ENCODE data around the gene BBX. TPM values are rescaled to one million over a fixed set of nuclear protein-coding genes. Genes with fewer than 3 reads are reported as not detected.
A peak's percentile ranks its signal among the peaks of the same experiment; 100 is the strongest.

The BBX gene
- total and polyA plus RNA-seq, 2 of the 4 experiments (the other 2 are of a cell fraction) = 13.6 to 107 TPM

DNA sequence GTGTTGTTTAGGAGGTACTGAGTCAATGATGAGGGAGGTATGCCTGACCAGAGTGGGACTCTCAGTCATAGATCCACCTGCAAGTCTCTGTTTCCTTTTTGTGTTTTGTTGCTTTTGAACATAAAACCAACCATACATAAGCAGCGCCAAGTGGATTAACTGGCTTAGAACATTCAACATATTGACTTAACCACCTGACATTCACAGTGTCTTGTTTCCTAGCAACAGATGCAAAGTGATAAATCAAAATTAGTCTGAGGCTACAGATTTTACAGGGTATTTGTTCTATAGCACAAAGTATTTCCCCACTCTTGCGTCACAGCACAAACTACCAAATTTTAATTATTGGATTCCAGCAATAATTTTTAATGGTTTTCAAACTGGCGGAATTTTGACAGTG lies 283.8 kb downstream of the BBX start:
- H3K56ac ChIP-seq (ENCODE audit: extremely low read depth, insufficient read depth, low read length) = no peak overlapping the region
- H3K4me1 ChIP-seq (ENCODE audit: control insufficient read depth, insufficient read depth, low read length) = peaks cover 3% of the 10 kb centered on the region; the same call in 1 of the 2 replicates
- no peaks in the 10 kb centered on the region for H3K79me1 ChIP-seq (ENCODE audit: low read depth in 1 of 2, low read length in 2 of 2)
- no peaks in the 10 kb centered on the region for H3K27me3 ChIP-seq (ENCODE audit: control insufficient read depth, insufficient read depth, low read length)
- H3K23ac ChIP-seq (ENCODE audit: low read depth, low read length) = no peak overlapping the region
- peaks cover 21% of the 10 kb centered on the region for H3K36me3 ChIP-seq (ENCODE audit: control insufficient read depth, insufficient read depth, low read length)
- no peak overlapping the region for H2AK5ac ChIP-seq (ENCODE audit: low read depth, low read length)
- H4K91ac ChIP-seq (ENCODE audit: insufficient read depth, low read depth, low read length) = no peak overlapping the region
- in situ Hi-C loops (cut with MboI; ENCODE audit: low sequenced_read_pairs) = no loop called here
- 0 out of 2 replicates have a peak, but pooled peaks cover 4% of the 10 kb centered on the region for H3K9me1 ChIP-seq (ENCODE audit: insufficient read depth, low read length)
- H4K20me1 ChIP-seq (ENCODE audit: insufficient read depth, low read length) = no peaks in the 10 kb centered on the region
- H3K27ac ChIP-seq (ENCODE audit: insufficient read depth, low read length) = no peak overlapping the region
- H2BK5ac ChIP-seq (ENCODE audit: low read depth, low read length, poor library complexity, severe bottlenecking) = no peak overlapping the region
- intact Hi-C loops (cut with micrococcal nuclease) = no loop called here
- no peak overlapping the region for H3K18ac ChIP-seq (ENCODE audit: low read depth, low read length)
- no peak overlapping the region for H2BK20ac ChIP-seq (ENCODE audit: low read depth, low read length)
- H3K4me3 ChIP-seq (ENCODE audit: insufficient read depth, low read depth, low read length) = no peak overlapping the region
- ATAC-seq (ENCODE audit: low read depth) (no peak), DNase-seq (no peak)
- CTCF ChIA-PET = no interaction called here
- H3K14ac ChIP-seq (replicated peaks; ENCODE audit: low read depth, low read length) = no peak overlapping the region
- no peak overlapping the region for H2AK9ac ChIP-seq (replicated peaks; ENCODE audit: low read depth, low read length, poor library complexity)
- no peak overlapping the region for H3K4me2 ChIP-seq (ENCODE audit: low read depth, low read length)
- WGBS, 2 experiments (ENCODE audit: extremely low coverage in 2 of 2, insufficient read length in 1 of 2) = no CpG with 5 or more reads among the region's 3 CpGs
- H3K9me3 ChIP-seq (ENCODE audit: control insufficient read depth, insufficient read depth, low read length) = no peaks in the 10 kb centered on the region
- H2BK120ac ChIP-seq (ENCODE audit: low read depth, low read length) = no peak overlapping the region
- POLR2A ChIA-PET (ENCODE audit: unreplicated experiment) = no interaction called here
- no peak overlapping the region for H3K4ac ChIP-seq (ENCODE audit: low read depth, low read length)
- no peak overlapping the region for H4K8ac ChIP-seq (ENCODE audit: low read depth in 2 of 2, low read length in 2 of 2)
- H3K9ac ChIP-seq (ENCODE audit: low read depth, low read length) = no peak overlapping the region
- TF ChIP-seq MXI1 (IDR thresholded peaks at IDR 0.05; ENCODE audit: borderline replicate concordance, low read depth, low read length) (no peak), NFE2L2 (IDR thresholded peaks at IDR 0.05; ENCODE audit: low read depth, low read length) (no peak), RFX5 (IDR thresholded peaks at IDR 0.05; ENCODE audit: low read depth, low read length) (no peak), MAFK (IDR thresholded peaks at IDR 0.05; ENCODE audit: low read depth, low read length) (no peak), FOS (IDR thresholded peaks at IDR 0.05; ENCODE audit: low read depth, low read length) (no peak), CEBPB (IDR thresholded peaks at IDR 0.05; ENCODE audit: low read depth, low read length) (0 out of 2 replicates have a peak, but pooled peaks have one; percentile 20)
- TF ChIP-seq, protein P1, sequence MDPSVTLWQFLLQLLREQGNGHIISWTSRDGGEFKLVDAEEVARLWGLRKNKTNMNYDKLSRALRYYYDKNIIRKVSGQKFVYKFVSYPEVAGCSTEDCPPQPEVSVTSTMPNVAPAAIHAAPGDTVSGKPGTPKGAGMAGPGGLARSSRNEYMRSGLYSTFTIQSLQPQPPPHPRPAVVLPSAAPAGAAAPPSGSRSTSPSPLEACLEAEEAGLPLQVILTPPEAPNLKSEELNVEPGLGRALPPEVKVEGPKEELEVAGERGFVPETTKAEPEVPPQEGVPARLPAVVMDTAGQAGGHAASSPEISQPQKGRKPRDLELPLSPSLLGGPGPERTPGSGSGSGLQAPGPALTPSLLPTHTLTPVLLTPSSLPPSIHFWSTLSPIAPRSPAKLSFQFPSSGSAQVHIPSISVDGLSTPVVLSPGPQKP (IDR thresholded peaks at IDR 0.05; ENCODE audit: borderline replicate concordance, low read depth, low read length) = no peak
- H2AFZ ChIP-seq (replicated peaks; ENCODE audit: low read length, poor library complexity) = no peak overlapping the region
- H2BK15ac ChIP-seq (ENCODE audit: low read depth, low read length) = no peak overlapping the region
- H4K5ac ChIP-seq (ENCODE audit: low read depth, low read length) = no peak overlapping the region
- BruUV-seq (replicated peaks) = no TSS peak
- dilution Hi-C loops (cut with HindIII; ENCODE audit: low sequenced_read_pairs, unreplicated experiment) = no loop called here

Measured in IMR-90 (cell line).